Endometrium (tissue), 2 donors: ENCODE data around the gene PPM1L.

ENCODE experiments used
- FAIRE-seq: peaks from 2 replicates; lab custom pipeline; 2012; peaks lifted over from hg19 to GRCh38; lab: Jason Lieb, UNC
- donor health status: control.
- donor health status: control.

Gene PPM1L

DNA sequence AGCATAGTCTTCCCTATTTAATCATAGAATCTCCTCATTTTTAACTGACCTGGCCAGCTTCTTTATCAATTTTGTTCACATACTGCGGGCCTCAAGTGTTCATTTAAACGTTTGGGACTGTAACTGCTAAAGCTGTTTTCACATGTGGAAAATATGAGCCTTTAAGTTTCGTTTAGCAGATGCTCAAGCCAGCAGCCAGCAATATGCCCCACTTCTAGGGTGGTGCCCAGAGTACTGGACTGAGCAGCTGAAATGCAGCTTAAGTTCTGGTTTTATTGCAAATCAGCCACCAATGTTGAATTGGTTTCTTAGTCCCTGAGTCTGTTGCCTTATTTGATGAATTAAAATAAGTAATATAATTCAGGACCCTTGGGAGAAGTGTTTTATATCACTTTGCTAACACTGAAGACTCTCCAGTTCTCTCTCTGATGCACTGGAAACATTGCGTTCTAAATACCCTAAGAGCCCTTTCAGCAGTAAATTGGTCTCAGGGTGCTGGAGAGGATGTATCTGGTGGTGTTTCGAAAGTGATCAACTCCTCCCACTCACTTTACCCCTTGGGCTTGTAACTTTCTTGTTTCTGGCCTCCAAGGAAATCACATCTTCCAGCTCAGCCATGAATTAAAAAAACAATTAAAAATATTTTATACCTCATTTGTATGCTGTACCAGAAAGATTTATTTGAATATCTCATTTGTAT is 287.5 kb downstream of the PPM1L start:
- FAIRE-seq: no peak

DNA sequence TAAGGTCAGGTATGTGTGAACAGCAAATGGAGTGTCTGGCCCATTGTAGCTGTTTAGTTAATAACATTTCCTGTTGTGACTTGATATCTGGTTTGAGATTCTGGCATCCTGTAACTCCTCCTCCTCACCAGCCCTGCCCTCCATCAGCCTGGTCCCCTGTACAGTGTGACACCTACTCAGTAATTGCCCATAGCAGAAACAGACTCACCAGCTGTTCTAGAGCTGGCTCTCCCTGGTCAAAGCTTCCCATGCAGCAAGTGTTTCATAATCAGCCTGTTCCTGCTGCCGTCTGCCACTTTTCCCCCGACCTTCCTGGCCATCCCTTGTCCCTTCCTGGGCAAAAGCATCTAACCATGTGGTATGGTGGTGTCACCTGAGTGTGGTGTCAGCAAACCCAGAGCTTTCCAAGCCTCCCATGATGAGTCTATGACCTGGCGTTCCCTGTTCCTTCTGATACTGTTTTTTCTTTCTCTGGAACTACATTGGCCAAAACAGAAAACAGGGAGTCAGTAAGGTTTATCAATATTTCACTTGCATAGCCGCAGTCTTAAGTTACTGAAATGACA is 293.7 kb downstream of the PPM1L start:
- FAIRE-seq: no peak

DNA sequence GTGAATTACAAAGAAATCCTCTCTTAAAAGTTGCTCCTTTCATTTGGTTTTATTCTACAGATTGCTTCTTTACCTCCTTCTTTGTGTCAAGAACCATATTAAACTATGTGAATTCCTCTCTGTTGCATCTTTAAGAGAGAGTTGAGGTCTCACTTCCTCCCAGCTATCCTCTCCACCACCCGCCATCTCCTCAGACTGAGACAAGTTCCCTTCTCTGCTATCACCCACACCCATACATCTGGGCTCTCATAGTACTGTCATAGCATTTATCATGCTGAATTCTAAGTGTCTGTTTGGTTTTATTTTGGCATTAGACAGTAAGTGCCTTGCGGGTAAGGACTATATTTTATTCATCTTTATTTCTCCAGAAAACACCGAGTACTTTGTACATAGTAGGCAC is 294.9 kb downstream of the PPM1L start:
- FAIRE-seq: no peak

DNA sequence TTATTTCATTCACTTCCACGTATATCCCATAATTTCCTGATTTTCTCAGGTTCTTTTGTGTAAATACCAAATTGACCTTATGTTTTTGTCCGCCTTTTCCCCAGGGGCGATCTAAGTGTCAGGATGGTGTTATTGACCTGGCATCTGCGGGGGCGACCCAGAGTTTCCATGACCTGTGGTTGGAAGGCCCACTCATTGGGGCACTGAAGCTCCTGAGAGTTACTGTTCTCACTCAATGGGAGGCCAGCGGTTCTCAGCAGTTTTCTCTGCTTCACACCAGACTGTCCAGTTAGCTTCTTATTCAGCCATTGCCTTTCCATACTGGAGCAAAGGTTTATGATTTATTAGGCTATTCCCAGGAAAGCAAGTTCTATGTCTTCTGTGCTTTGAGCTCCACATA is 295.8 kb downstream of the PPM1L start:
- FAIRE-seq: no peak

DNA sequence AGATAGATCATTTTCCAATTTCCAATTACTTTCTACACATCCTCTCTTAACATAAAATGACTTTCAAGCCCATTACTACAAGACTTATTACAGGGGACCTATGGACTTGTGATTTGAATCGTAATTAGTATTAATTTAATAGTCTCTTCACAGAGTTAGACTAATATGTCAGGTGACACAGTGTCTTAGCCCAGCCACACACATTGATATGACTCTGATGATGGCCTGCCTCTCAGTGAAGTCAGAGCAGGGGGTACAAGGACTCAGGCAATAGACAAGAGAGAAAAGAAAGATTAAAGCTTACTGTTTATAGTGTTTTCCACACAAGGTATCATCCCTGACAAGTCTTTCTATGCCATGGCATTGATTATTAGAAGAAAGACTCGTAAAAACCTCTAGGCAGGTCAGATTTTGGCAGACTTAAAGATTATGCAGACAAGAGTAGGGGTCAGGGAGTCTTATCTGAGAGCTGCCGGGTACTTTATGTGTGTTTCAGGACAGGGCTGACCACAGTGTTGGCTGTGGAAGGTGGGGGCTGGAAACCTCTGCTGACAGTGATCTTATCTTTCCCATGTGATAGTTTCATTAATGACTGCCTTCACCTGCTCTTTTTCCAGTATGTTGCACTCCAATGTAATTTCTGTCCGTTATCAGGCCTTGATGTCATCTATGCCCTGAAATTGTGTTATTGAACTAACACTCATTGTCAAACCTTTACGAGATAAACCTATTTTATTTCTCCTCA is 299.0 kb downstream of the PPM1L start:
- FAIRE-seq: no peak

DNA sequence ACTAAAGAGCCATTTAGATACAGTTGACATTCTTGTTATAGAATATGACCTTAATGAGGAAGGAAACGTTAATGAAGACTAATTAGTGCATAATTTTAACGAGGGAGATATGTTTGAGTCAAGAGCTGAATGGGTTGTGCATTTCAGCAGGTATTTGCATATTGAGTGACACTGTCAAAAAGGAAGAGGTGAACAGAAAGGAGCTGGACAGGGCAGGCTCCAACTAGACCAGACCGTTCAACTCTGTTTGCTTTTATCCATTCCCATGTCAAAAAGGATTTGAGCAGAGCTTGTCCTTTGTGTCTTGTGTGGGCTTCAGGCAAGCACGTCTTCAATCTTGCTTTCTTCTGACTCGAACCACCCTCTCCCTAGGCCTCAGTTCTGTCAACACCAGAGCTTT is 308.4 kb downstream of the PPM1L start:
- no peak for FAIRE-seq

DNA sequence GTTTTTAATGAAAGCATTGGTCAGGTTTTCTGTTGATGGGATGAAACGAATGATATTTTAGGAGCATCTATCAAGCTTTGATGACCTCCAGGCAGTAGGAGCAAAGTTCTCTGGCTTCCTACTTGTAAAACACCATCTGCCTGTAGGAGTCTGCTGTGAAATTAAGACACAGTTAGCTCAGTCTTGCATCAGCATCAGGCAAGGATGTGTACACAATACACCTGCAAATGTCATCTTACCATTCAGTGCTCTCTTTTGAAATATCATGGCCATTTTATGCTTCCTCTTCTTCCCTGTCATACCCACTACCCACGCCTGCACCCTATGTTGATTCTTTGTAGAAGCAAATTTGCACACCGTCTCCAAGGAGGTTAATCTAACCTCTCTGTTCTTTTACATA is 310.9 kb downstream of the PPM1L start:
- no peak for FAIRE-seq

DNA sequence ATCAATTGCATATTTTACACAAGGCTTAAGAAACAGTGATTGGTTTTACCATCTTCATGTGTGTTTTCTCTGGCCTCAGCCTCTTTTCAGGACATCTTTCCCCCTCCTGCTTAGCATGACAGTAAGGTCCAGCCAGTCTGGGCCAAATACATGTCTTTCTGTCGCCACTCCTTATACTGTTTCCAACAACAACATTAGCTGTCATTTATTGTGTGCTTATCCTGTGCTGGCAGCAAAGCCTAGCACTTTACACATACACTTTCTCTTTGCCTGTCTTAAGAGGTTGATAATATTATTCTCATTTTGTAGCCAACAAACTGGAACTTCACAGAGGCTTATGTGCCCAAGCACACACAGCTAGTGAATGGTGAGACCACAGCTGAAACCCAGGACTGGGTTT is 311.3 kb downstream of the PPM1L start:
- FAIRE-seq: no peak

DNA sequence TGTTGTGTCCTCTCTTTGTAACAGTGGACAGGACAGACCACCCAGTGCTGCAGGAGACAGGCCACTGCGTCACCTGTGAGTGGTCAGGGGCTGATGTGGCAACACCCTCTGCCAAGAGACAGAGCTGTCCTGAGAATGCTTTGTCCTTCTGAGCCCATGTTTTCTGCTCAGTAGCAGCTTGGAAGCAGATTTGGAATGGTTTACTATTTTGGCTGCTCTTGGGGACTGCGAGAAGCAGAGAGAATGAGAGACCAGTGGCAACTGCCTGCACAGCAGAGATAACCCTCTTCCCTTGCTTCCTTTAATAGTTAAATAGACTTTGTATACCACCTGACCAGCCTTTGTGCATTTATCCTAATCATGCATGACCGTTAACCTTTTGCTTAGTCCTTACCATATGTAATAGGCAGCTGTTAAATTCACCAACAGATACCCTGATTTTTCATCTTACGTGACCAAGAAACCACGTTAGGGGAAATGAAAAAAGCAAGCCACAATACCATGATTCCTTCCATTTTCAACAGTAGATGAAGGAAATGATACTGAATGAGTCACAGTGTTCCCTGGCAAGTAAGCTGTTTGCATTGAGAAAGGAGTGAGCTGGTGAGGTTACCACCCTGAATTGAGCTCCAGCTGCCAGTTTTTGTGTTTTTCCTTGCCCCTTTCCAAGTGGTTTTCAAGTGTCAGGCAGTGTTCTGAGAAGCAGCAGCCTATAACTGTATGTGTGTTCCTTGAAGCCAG is 313.6 kb downstream of the PPM1L start:
- FAIRE-seq: no peak

DNA sequence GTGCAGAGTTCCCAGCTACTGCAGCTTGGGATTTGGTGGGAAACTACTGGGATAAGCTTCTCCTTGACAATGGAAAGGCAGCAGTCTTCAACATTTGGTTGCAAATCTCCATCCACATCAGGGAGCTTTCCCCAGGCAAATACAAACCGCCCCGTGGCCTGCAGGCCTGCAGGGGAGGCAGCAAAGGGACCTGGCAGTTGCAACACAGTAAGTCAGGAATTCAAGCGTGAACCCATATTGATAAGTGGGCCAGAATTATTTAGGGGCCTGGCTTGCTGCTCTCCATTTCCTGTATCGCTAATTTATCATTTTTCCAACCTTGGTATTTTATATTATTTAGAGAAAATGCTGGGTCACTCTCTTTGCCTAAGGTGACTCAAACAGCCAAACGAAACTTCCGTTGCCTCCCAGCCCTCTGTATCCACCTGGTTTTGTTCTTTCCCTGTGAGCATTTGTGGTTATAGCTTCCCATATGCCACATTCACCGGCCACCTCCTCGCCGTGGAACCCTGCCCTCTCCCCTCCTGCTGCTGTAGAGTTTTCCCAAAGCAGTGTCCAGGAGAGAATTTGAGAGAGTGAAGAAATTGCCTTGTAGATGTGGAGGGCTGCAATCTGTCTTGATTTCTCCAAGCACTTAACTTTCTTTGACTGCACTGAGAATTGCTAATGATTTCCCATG is 314.4 kb downstream of the PPM1L start:
- FAIRE-seq: no peak

DNA sequence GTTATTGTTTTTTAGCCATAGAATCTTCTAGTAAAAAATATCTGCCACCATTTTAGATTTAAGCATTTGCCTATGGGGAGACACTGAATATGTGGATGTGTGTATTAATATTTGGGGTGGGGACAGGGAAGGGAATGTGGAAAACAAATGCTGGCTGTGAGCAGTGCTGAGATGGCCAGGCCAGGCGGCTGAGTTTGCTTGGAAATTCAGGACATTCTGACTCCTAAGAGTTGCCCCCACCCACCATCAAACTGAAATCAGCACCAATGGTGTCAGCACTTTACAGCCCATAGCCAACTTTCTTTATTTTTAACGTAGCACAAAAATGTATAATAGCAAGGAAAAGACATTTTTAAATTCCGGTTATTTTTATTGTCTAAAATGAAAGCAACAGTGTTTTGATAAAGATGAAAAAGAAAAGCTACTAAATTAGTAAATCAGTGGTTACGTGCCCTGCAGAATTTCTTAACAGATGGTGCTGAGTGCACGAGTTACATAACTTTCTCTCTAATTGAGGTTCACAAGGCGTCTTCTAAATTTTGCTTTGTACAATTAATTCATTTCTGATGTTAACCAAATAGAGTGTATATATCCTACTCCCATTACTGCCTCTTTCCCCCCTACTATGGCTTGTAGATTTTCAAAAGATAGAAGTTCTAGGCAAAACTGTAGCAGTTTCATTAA is 315.1 kb downstream of the PPM1L start:
- no peak for FAIRE-seq

DNA sequence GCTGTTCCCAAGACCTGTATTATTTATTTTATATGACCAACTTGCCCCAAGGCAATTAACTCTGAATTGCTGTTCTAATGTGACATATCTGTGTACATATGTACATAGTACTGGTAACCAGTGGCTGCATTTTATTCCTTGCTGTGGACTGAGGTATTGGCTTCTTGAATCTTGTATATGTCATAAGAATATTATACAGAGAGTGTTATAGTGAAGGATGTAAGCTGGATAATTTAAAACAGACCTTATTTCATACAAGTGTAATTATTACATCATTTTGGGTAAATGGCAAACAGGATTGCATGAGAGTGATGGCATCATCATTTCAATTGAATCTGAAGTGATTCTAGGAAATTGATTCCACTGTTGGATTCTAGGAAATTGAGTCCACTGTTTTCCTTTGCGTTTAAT is 316.2 kb downstream of the PPM1L start:
- no peak for FAIRE-seq

DNA sequence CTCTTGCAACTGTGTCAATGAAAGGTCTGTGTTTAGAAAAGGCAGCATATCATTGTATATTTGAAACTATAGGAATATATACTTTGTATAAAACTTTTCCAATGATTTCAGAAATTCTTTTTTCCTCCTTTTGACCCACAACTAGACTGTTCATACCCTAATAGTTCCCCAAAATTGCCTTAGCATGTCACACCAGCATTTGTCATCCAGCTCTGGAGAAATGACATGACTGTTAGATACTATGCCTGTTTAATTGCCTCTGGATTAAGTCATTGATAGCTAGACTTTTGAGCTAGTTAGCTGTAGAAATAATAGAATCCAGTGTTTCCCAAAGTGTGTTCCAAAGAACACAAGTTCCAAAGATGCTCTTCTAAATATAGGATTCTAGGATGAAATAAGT is 316.7 kb downstream of the PPM1L start:
- no peak for FAIRE-seq

DNA sequence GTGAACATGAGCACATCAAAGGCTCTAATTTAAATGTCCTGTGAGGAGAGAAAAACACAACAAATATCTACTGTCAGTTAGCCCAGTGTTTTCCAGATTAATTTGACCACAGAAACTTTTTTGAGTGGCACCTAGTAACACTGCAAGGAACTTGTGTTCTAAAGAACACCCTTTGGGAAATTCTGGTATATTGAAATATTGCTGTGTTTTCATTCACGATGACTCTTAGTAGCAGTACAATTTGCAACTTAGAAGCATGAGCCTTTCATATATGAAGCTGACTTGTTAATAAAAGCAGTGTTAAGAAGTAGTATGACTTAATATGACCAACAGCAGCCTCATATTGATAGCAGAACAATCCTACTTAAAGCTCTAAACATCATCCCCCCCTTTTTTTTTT is 317.1 kb downstream of the PPM1L start:
- no peak for FAIRE-seq

DNA sequence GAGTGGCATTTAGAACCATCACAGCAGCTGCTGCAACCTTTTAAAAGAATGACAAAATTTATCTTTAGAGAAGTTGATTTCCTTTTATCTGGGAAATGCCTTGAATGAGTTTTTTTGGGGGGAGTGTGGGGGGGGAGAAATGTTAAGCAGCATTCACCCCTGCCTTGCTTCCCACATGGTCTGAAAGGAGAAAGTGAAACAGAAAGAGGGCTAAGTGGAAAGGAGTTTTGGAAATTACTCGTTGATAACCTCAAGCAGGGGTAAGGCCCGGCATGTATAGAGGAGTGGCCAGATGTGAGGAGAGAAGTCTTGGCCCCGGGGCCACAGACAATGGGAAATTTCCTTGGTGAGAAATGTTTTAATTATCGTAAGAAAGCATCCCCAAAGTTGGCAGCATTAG is 325.6 kb downstream of the PPM1L start:
- FAIRE-seq: no peak

DNA sequence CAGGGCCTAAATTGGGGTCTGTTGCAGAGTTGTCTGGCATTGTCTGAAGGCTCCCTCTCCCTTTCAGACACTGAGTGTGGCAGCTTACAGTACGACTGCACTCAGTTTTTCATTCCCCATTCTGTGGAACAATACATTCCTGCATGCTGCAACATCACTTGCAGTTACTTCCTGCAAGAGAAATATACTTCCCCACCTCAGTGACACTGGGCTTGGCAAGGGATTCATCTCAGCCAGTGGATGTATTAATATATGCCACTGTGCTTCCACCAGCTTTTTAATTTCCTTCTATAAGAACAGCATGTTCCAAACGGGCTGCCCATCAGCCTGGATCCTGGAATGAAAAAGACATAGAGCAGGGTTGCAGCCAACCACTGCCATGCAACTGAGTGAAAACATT is 326.0 kb downstream of the PPM1L start:
- no peak for FAIRE-seq

DNA sequence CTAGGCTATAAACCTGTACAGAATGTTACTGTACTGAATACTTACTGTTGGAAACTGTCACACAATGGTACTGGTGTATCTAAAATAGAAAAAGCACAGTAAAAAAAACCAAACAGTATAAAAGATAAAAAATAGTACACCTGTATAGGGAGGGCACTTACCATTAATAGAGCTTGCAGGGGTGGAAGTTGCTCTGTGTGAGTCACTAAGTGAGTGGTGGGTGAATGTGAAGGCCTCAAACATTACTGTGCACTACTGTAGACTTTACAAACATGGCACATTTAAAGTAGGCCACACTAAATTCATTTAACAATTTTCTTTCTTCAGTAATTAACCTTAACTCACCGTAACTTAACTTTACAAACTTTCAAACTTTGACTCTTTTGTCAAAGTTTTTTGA is 327.1 kb downstream of the PPM1L start:
- FAIRE-seq: no peak

DNA sequence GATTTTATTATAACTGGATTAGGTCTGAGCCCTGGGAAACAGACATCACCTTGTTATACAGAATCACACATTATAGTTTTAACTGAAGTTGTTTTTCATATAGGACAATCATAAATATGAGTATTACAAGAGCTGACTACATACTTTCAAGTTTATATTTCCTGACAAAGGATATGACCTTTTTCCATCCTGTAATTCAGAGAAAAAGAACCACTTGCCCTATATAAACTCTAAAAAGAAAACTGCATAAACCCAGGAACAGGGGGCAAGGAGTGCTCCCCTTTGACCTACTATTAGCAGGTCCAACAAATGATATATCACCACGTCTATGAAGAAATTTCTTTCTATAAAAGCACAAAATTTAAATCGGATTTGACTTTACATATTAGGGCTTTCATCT is 328.2 kb downstream of the PPM1L start:
- FAIRE-seq: no peak

DNA sequence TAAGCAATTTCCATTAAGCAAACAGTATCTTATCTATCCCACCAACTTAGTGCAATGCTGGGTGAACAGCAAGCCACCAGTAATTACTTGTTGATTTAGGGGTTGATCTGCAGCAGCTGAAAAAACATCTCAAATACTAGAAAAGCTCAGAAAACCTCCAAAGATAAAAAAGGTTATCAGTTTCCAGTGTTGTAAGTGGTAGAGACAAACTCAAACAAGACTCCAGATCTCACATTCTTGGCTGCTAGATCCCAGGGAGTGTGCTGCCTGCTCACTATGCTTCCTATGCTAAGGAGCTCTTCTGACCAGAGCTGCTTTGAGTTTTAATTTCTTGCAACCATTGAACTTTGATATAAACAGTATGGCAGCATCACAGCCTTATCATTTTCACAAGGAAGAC is 337.9 kb downstream of the PPM1L start:
- FAIRE-seq: no peak

DNA sequence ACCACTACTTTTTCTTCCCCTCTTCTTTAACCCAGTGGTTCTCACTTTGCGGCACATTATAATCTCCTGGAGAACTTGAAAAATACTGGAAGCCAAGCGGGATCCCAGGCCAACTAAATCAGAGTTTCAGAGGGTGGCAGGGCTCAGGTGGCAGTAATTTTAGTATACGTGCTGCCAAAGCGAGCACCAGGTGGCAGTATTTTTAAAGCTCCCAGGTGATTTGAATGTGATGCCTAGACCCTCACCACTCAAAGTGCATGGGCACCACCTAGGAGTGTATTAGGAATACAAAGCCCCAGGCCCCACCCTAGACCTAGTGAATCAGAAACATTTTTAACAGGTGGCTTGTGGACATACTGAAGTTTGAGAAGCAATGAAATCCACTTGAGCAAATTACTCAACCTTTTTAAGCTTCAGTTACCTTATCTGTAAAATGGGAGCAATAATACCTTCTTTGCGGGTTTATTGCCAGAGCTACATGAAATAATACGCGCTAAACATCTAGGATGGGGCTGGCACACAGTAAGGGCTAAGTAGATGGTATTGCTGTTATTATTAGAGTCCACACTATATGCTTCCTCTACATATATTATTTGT is 340.8 kb downstream of the PPM1L start:
- FAIRE-seq: no peak

DNA sequence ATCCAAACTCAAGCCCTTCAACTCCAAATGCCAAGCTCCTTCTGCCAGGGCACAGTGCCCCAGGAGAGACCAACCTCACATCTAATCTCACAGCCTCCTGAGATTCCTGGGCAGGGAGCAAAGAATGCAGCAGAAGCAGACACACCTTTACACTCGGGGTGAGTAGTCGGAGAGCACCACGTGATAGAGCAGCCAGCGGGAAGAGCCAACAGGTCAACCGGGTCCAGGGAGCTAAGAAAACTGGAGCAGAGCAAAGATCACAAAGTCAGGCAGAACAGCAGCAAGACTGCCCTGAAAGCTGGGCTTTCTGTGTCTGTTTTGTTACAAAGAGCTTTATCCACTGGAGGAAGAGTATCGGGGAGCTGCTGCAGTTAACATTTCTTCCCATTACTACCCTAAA is 345.0 kb downstream of the PPM1L start:
- FAIRE-seq: no peak
